Panc1 (cell line): Measurements from ENCODE around the gene CAPN7. TPM values are rescaled to one million over a fixed set of nuclear protein-coding genes. Genes with fewer than 3 reads are reported as not detected.

Experiments used
- ATAC-seq: fragments of 200-7000 bp; cut with Tn5 transposase; 2 replicates; pipeline ENCODE4 v1.9.1; 2020; ENCODE audit warnings: mild to moderate bottlenecking, moderate library complexity
- BruUV-seq: library from RNA; stranded (reverse); fragments of 400-500 nt; replicated peaks from 2 replicates; lab custom pipeline; 2021; lab: Mats Ljungman, UMichigan
- CTCF ChIA-PET: fragments of 300-600 bp; sonication (Branson Sonifier 250); formaldehyde crosslinking; loops from one replicate; lab custom pipeline; 2022; ENCODE audit warnings: antibody characterized with exemption; lab: Charles Lee
- POLR2A ChIA-PET: fragments of 300-600 bp; sonication (Branson Sonifier 250); formaldehyde crosslinking; loops from one replicate; lab custom pipeline; 2022; ENCODE audit warnings: antibody characterized with exemption; lab: Charles Lee
- DNase-seq: peaks from one replicate; pipeline ENCODE4 v3.0.0-alpha.2; 2010; ENCODE audit warnings: low read depth, low spot score
- H3K27ac ChIP-seq: 2 replicates; pipeline ENCODE4 v1.5.1; 2011; ENCODE audit warnings: mild to moderate bottlenecking, low read length, inconsistent platforms
- H3K27me3 ChIP-seq: fragments of 200-500 bp; sonication (Bioruptor generic); 2 replicates; pipeline ENCODE4 v1.6.0; 2014; ENCODE audit warnings: low read length, inconsistent platforms; ENCODE audit not compliant: control insufficient read depth, insufficient read depth
- H3K36me3 ChIP-seq: fragments of 200-500 bp; sonication (Bioruptor generic); 2 replicates; pipeline ENCODE4 v1.5.1; 2014; ENCODE audit warnings: inconsistent platforms, mild to moderate bottlenecking, low read length, moderate library complexity; ENCODE audit not compliant: control insufficient read depth, insufficient read depth
- H3K4me1 ChIP-seq: 2 replicates; pipeline ENCODE4 v1.5.1; 2011; ENCODE audit warnings: inconsistent platforms, mild to moderate bottlenecking, low read length, moderate library complexity; ENCODE audit not compliant: control insufficient read depth, insufficient read depth
- H3K4me3 ChIP-seq, 2 experiments: 2 replicates each; pipeline ENCODE4 v1.5.1; 2011 to 2012; ENCODE audit warnings: low read depth in 2 of 2, low read length in 2 of 2, mild to moderate bottlenecking in 2 of 2, inconsistent platforms in 1 of 2, moderate library complexity in 1 of 2
- H3K9me3 ChIP-seq: fragments of 200-500 bp; sonication (Bioruptor generic); 2 replicates; pipeline ENCODE4 v1.5.1; 2014; ENCODE audit warnings: low read depth, mild to moderate bottlenecking, inconsistent platforms, low read length, moderate library complexity; ENCODE audit not compliant: control insufficient read depth, insufficient read depth
- CTCF ChIP-seq: fragments of 450-650 bp; IDR thresholded peaks from 2 replicates; pipeline ENCODE4 v1.5.1; 2017; ENCODE audit warnings: mild to moderate bottlenecking
- POLR2AphosphoS5 ChIP-seq: IDR thresholded peaks from 2 replicates; pipeline ENCODE4 v1.6.1; 2012; ENCODE audit warnings: mild to moderate bottlenecking, low read depth, low read length, moderate library complexity
- REST ChIP-seq, 2 experiments: IDR thresholded peaks; 2 replicates each; pipeline ENCODE4 v1.6.1; 2011 to 2012; ENCODE audit warnings: low read depth in 2 of 2, control low read depth in 1 of 2, low read length in 1 of 2, mild to moderate bottlenecking in 1 of 2, moderate library complexity in 1 of 2; ENCODE audit not compliant: insufficient read depth in 1 of 2
- SIN3A ChIP-seq: IDR thresholded peaks from 2 replicates; pipeline ENCODE4 v1.6.1; 2012; ENCODE audit warnings: low read depth, mild to moderate bottlenecking, low read length, moderate library complexity, borderline replicate concordance; ENCODE audit not compliant: insufficient read depth
- TCF7L2 ChIP-seq: IDR thresholded peaks from 2 replicates; pipeline ENCODE4 v1.6.1; 2011; ENCODE audit warnings: mild to moderate bottlenecking, low read depth, low read length, inconsistent platforms
- in situ Hi-C: cut with HindIII; loops from 2 replicates; pipeline ENCODE4 v1.10.0; 2016; ENCODE audit warnings: low sequenced_read_pairs, low pct_unique_long_range_greater_than_20kb
- intact Hi-C: fragments of 100-400 bp; cut with micrococcal nuclease; formaldehyde crosslinking; loops from one replicate; pipeline ENCODE4 v1.10.0; 2022; ENCODE audit not compliant: unreplicated experiment
- total RNA-seq: library from RNA; stranded (reverse); gene quantifications from one replicate; pipeline ENCODE4 v1.2.1, GENCODE V29; 2021; ENCODE audit not compliant: unreplicated experiment

CAPN7 gene
- total RNA-seq, 1 experiment from 2014 or later: 26.5 TPM

- Histone ChIP-seq H3K36me3 (peaks cover 3% of the 10 kb centered on the region), H3K27me3 (no peaks in the 10 kb centered on the region), H3K9me3 (no peaks in the 10 kb centered on the region), H3K4me1 (no peaks in the 10 kb centered on the region), H3K4me3 (no peak overlapping the region), H3K27ac (no peak overlapping the region)
- TF ChIP-seq SIN3A (no peak), POLR2AphosphoS5 (no peak), REST (IDR thresholded peaks at IDR 0.05; ENCODE audit: insufficient read depth in 1 of 2, low read depth in 2 of 2, low read length in 1 of 2) (no peak), TCF7L2 (no peak), CTCF (no peak)
- POLR2A ChIA-PET: no interaction called here
- ATAC-seq: no peak
- CTCF ChIA-PET: no interaction called here
- in situ Hi-C loops (no loop called here), intact Hi-C loops (no loop called here)
- no peak for DNase-seq
- no TSS peak for BruUV-seq
These were observed 52.7 kb downstream of the CAPN7 start for GRCh38 chr3:15258720-15259119.

GRCh38 chr3:15260531-15260930 is 54.5 kb downstream of the CAPN7 start:
- no peaks in the 10 kb centered on the region for H3K4me1 ChIP-seq
- BruUV-seq: no TSS peak
- intact Hi-C loops: no loop called here
- H3K27ac ChIP-seq: no peak overlapping the region
- POLR2A ChIA-PET: no interaction called here
- H3K4me3 ChIP-seq: no peak overlapping the region
- peaks cover 3% of the 10 kb centered on the region for H3K36me3 ChIP-seq
- TF ChIP-seq SIN3A: no peak
- no peak for TF ChIP-seq TCF7L2
- no peak for TF ChIP-seq POLR2AphosphoS5
- TF ChIP-seq REST (IDR thresholded peaks at IDR 0.05; ENCODE audit: insufficient read depth in 1 of 2, low read depth in 2 of 2, low read length in 1 of 2): no peak
- no peak for TF ChIP-seq CTCF
- no peak for ATAC-seq
- no peaks in the 10 kb centered on the region for H3K9me3 ChIP-seq
- H3K27me3 ChIP-seq: no peaks in the 10 kb centered on the region
- CTCF ChIA-PET: no interaction called here
- no peak for DNase-seq
- in situ Hi-C loops: no loop called here
